PFSK-1 (cell line): ENCODE results near the gene DUOX1.

Experiments used
- FOXP2 ChIP-seq: optimal IDR thresholded peaks from 2 replicates; pipeline ENCODE3; 2011; ENCODE audit warnings: borderline replicate concordance, control low read depth, inconsistent platforms; ENCODE audit not compliant: insufficient read depth; ENCODE audit errors: extremely low read length, extremely low read depth
- POLR2AphosphoS5 ChIP-seq: IDR thresholded peaks from 2 replicates; pipeline ENCODE4 v1.6.1; 2012; ENCODE audit warnings: low read depth, mild to moderate bottlenecking, control low read depth, low read length, moderate library complexity
- REST ChIP-seq, 2 experiments: IDR thresholded peaks; 2 replicates each; pipeline versions ENCODE4 v1.6.1 to v1.8.0; 2011 to 2012; ENCODE audit warnings: low read depth in 2 of 2, low read length in 2 of 2, control low read depth in 1 of 2, inconsistent platforms in 1 of 2, mild to moderate bottlenecking in 1 of 2, moderate library complexity in 1 of 2; ENCODE audit not compliant: insufficient read depth in 1 of 2
- SIN3A ChIP-seq: IDR thresholded peaks from 2 replicates; pipeline ENCODE4 v1.6.1; 2012; ENCODE audit warnings: mild to moderate bottlenecking, low read length, moderate library complexity, borderline replicate concordance; ENCODE audit not compliant: insufficient read depth
- TAF1 ChIP-seq: IDR thresholded peaks from 2 replicates; pipeline ENCODE4 v1.6.1; 2012; ENCODE audit warnings: low read length, control low read depth, borderline replicate concordance; ENCODE audit not compliant: insufficient read depth

Gene DUOX1

GRCh38 chr15:45185903-45186770 lies 56.3 kb downstream of the DUOX1 start:
- no peak for TF ChIP-seq FOXP2
- no peak for TF ChIP-seq REST (IDR thresholded peaks at IDR 0.05; ENCODE audit: insufficient read depth in 1 of 2, low read depth in 2 of 2, low read length in 2 of 2)
- TF ChIP-seq SIN3A, result no peak
- no peak for TF ChIP-seq TAF1
- no peak for TF ChIP-seq POLR2AphosphoS5

GRCh38 chr15:45186771-45187577 lies 57.2 kb downstream of the DUOX1 start:
- TF ChIP-seq FOXP2 (no peak), POLR2AphosphoS5 (no peak)

- TF ChIP-seq POLR2AphosphoS5 (no peak), FOXP2 (no peak), REST (IDR thresholded peaks at IDR 0.05; ENCODE audit: insufficient read depth in 1 of 2, low read depth in 2 of 2, low read length in 2 of 2) (no peak), SIN3A (no peak), TAF1 (no peak)
Measured at GRCh38 chr15:45187578-45187893, 57.7 kb downstream of the DUOX1 start.

- no peak for TF ChIP-seq TAF1
- no peak for TF ChIP-seq FOXP2
- TF ChIP-seq REST (IDR thresholded peaks at IDR 0.05; ENCODE audit: insufficient read depth in 1 of 2, low read depth in 2 of 2, low read length in 2 of 2), result no peak
- no peak for TF ChIP-seq SIN3A
- TF ChIP-seq POLR2AphosphoS5, result no peak
Measured at GRCh38 chr15:45187894-45188830, 58.4 kb downstream of the DUOX1 start, which contains the start of gene SHF. SHF (minus strand) TSS chr15:45187966; CDS start chr15:45187951, 15 bp downstream.

GRCh38 chr15:45197512-45197911 lies 67.7 kb downstream of the DUOX1 start:
- TF ChIP-seq POLR2AphosphoS5, result no peak
- no peak for TF ChIP-seq SIN3A
- no peak for TF ChIP-seq REST (IDR thresholded peaks at IDR 0.05; ENCODE audit: insufficient read depth in 1 of 2, low read depth in 2 of 2, low read length in 2 of 2)
- no peak for TF ChIP-seq FOXP2
- TF ChIP-seq TAF1, result no peak
